Measurements from ENCODE around the gene SFMBT2. TPM values are rescaled to one million over a fixed set of nuclear protein-coding genes. Genes with fewer than 3 reads are reported as not detected.

Gene SFMBT2
- total RNA-seq, 1 experiment from 2014 or later: 1.3 TPM

- no peaks in the 10 kb centered on the region for H3K4me1 ChIP-seq (ENCODE audit: control insufficient read depth, insufficient read depth, low read length)
- H3K9me3 ChIP-seq (ENCODE audit: control insufficient read depth, insufficient read depth, low read depth, low read length): no peaks in the 10 kb centered on the region
- DNase-seq (ENCODE audit: low read depth, low spot score) (no peak), ATAC-seq (no peak)
- no peak overlapping the region for H3K4me3 ChIP-seq (ENCODE audit: low read depth in 2 of 2, low read length in 2 of 2)
- intact Hi-C loops (cut with micrococcal nuclease; ENCODE audit: unreplicated experiment) (no loop called here), in situ Hi-C loops (cut with HindIII; ENCODE audit: low pct_unique_long_range_greater_than_20kb, low sequenced_read_pairs) (no loop called here)
- no peak overlapping the region for H3K27ac ChIP-seq (ENCODE audit: low read length)
- CTCF ChIA-PET: no interaction called here
- BruUV-seq (replicated peaks): no TSS peak
- no peaks in the 10 kb centered on the region for H3K27me3 ChIP-seq (ENCODE audit: control insufficient read depth, insufficient read depth, low read length)
- H3K36me3 ChIP-seq (ENCODE audit: control insufficient read depth, insufficient read depth, low read length): no peaks in the 10 kb centered on the region
- TF ChIP-seq CTCF (IDR thresholded peaks at IDR 0.05): no peak
- no peak for TF ChIP-seq SIN3A (IDR thresholded peaks at IDR 0.05; ENCODE audit: borderline replicate concordance, insufficient read depth, low read depth, low read length)
- TF ChIP-seq REST (IDR thresholded peaks at IDR 0.05; ENCODE audit: insufficient read depth in 1 of 2, low read depth in 2 of 2, low read length in 1 of 2): no peak
- no peak for TF ChIP-seq POLR2AphosphoS5 (IDR thresholded peaks at IDR 0.05; ENCODE audit: low read depth, low read length)
- no peak for TF ChIP-seq TCF7L2 (IDR thresholded peaks at IDR 0.05; ENCODE audit: low read depth, low read length)
- POLR2A ChIA-PET: no interaction called here
These were observed 65.1 kb downstream of the SFMBT2 start for GRCh38 chr10:7345717-7346116.

- Histone ChIP-seq H3K4me1 (ENCODE audit: control insufficient read depth, insufficient read depth, low read length) (no peaks in the 10 kb centered on the region), H3K27me3 (ENCODE audit: control insufficient read depth, insufficient read depth, low read length) (no peaks in the 10 kb centered on the region), H3K9me3 (ENCODE audit: control insufficient read depth, insufficient read depth, low read depth, low read length) (no peaks in the 10 kb centered on the region), H3K27ac (ENCODE audit: low read length) (no peak overlapping the region), H3K36me3 (ENCODE audit: control insufficient read depth, insufficient read depth, low read length) (no peaks in the 10 kb centered on the region), H3K4me3 (ENCODE audit: low read depth in 2 of 2, low read length in 2 of 2) (no peak overlapping the region)
- in situ Hi-C loops (cut with HindIII; ENCODE audit: low pct_unique_long_range_greater_than_20kb, low sequenced_read_pairs): no loop called here
- ATAC-seq (no peak), DNase-seq (ENCODE audit: low read depth, low spot score) (no peak)
- BruUV-seq (replicated peaks): no TSS peak
- TF ChIP-seq CTCF (IDR thresholded peaks at IDR 0.05): no peak
- no peak for TF ChIP-seq REST (IDR thresholded peaks at IDR 0.05; ENCODE audit: insufficient read depth in 1 of 2, low read depth in 2 of 2, low read length in 1 of 2)
- TF ChIP-seq POLR2AphosphoS5 (IDR thresholded peaks at IDR 0.05; ENCODE audit: low read depth, low read length): no peak
- TF ChIP-seq TCF7L2 (IDR thresholded peaks at IDR 0.05; ENCODE audit: low read depth, low read length): no peak
- TF ChIP-seq SIN3A (IDR thresholded peaks at IDR 0.05; ENCODE audit: borderline replicate concordance, insufficient read depth, low read depth, low read length): no peak
- ChIA-PET POLR2A (no interaction called here), CTCF (no interaction called here)
- intact Hi-C loops (cut with micrococcal nuclease; ENCODE audit: unreplicated experiment): no loop called here
These were observed 67.8 kb downstream of the SFMBT2 start for GRCh38 chr10:7343040-7343439.

All from Panc1 (cell line).